HUDEP-2 (cell line): ENCODE measurements around the gene RNF130.

Experiments used
- DNase-seq, 76 experiments: peaks; one replicate each; lab custom pipeline; 2025; ENCODE audit not compliant: unreplicated experiment in 76 of 76; lab: John Stamatoyannopoulos, UW

RNF130 gene

DNA sequence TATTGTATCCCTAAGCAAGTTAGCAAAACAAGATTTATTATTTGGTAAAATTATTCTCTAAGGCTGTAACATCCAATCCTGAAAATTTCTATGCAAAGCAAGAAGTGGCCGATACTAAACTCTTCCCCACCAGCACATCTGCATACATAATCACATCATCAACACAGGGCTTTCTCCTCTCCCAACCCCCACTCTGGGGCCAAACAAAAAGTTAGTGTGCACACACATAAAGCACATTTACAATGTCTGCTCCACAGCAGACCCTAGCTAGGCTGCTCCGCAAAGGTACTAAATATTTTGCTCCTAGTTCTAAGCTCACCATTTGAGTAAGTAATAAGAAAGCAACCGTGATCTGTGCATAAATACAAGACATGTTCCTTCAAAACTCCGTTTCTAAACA is 3.6 kb downstream of the RNF130 start:
- DNase-seq, result no peak

DNA sequence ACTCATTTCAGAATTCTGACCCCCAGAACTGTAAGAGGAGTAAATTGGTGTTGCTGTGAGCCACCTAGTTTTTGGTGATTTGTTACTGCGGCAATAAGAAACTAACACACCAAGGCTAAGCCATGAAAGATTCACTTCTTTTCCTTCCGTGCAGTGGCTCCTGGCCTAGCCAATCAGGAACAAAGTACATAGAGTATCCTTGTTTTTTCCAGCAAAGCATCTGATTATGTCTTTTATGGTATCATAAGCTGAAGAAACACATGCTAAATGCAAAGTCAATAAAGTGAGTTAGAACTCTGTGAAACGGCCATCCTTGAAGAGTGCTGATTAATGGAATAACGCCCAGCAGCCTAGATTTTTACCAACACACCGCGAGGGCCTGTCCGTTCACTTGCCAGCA is 11.4 kb downstream of the RNF130 start:
- DNase-seq, result no peak

DNA sequence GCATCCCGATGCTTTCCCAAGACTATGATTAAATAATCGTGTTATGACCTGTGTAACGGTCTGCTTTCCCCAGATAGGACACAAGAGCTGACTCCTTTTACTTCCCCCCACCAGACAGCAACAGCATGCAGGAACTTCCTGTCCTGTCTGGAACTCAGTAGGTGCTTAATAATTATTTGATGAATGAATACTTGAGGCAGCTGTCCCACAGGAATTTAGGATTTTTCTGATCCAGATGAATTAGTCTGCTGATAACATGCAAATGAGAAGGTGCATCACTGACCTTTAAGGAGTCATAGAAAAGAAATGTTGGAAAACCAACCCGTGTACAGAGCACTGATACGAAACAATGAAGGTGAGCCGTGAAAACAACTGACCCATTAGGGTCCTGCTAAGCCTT is 12.2 kb downstream of the RNF130 start:
- DNase-seq, result no peak

DNA sequence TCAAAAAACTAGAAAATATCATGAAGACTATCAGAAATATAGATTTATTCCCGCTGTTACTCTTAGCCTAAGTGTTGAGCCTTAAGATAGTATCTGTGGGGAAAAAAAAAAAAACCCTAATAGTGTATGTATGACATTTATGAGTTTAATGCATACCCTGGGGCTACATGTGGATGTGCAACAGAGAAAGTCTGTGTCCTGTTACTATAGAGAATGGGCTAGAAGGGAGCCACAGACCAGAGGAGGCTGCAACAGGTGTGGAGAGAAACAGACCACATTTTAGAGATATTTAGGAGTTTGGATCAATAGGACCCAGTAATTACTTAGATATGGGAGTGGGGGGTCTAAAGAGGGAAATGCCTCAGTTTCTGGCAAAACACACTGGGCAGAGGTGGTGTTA is 15.4 kb downstream of the RNF130 start:
- DNase-seq, result no peak

DNA sequence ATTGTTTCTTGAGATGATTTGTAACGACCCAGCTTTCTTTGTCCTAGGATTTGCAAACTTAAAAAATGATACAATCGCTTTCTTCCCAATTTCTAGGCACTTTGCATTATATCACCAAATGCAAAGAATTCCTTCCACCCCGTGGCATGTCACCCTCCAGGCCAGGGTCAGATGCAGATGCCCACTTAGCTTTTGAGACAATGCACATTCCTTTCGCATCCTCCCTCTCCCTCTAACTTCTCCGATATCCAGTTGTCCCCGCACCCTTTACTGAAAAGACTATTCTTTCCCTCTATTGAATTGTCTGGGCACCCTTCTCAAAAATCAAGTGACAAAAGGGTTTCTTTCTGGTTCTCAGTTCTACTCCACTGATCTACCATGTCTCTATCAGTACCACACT is 17.3 kb downstream of the RNF130 start:
- no peak for DNase-seq

DNA sequence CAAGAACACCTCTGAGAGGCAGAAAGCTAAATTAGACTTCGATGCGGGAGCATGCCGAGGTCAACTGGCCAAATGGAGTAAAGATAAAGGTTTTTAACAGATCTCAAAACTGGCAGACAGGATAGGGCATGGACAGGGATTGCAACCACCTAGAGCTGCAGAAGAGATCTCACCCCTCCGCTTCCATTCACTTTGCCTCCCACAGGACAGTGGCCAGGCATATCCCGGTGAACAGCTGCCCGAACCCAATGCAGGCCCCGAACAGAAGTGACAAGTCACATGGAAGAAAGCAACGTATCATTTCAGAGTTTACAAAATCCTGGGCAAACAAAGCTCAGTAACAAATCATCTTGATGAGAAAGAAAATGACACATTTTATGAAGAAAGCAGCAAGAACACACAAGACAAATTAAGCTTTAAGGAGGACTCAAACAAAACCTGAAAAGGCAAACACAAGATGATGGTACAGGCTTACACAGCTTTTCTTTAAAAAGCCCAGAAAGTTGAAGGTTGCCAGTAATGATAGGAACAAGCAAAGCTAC is 18.4 kb downstream of the RNF130 start:
- DNase-seq, result no peak

DNA sequence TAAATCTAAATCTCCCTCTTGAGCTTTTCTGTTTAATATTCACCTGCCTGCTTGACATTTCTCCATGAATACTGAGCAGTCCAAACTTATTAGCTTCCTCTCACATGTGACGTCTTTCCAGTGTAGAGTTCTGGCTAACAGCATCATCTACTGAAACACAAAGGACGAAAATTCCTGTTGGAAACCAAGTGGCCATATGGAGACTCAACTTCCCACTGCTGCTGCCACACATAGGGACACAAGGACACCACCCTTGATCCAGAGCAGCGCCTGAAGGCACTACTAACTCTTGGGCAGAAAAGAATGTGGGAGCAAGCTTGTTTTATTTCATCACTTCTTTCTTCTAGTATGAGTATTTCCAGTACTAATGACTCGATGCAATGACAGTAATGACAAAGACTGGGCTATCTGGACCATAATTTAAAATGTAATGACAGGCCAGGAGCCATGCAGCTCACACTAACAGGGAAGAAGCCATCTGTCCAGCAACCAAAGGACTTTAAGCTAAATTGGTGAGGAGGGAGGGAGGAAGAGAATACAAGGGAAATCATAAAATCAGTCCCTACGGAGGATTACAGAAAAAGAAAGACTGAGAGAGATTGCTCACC is 19.2 kb downstream of the RNF130 start:
- DNase-seq, result no peak

DNA sequence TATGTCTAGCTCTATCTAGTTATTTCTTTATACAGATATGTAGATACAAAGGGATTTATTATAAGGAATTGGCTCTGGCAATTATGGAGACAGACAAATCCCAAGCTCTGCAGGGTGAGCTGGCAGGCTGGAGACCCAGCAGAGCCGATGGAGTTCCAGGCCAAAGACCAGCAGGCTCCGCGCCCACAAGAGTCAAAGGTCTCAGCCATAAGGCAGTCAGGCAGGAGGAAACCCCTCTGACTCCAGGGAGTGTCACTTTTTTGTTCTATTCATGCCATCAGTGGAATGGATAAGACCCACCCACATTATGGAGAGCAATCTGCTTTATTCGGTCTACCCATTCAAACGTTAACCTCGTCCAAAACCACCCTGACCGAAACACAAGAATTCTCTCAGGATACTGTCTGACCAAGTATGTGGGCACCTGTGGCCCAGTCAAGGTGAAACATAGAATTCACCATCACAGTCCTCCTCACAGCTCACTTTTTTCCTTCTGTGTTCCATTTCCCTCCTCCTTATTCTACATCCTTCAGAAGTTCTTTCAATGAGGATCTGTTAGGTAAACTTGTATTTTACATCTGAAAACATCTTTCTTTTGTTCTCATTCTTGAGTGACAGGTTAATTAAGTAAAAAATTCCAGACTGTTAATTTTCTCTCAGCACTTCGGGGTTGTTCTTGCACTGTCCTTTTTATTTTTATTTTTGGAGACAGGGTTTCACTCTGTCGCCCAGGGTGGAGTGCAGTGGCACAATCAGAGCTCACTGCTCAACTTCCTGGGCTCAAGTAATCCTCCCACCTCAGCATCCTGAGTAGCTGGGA is 21.2 kb downstream of the RNF130 start:
- no peak for DNase-seq

DNA sequence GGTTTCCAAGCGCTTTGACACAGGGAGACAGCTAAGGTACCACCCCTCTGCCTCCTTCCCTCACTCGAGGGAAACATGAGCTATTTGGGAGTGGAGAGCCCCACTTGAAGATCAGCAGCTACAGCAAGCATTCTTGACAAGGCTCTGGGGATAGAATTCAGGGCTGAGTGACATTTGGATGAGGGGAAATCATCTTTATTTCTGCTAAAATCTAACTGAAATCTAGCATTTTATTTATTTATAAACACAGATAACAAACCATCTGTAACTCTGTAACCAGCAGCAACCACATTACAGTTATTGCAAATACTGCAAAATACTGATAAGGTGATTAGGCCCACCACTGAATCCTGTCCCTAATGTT is 22.4 kb downstream of the RNF130 start:
- DNase-seq, result peak in 36 of 76 experiments; percentile 7 to 74 (median 39)

DNA sequence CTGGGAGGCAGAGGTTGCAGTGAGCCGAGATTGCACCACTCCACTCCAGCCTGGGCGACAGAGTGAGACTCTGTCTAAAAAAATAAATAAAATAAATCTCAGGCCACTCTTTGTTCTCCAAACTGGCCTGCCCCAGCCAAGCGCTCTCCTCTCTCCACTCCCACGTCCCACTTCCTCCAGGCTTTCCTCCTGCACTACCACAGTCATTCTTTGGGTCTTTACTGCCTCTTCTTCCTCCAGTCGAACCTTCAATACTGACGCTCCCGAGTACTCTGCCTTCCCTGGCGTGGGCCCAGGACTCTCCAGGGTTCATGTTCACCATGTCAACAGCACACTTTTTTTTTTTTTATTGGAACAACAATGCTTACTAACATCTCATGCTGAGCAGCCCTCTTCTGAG is 23.9 kb downstream of the RNF130 start:
- no peak for DNase-seq

DNA sequence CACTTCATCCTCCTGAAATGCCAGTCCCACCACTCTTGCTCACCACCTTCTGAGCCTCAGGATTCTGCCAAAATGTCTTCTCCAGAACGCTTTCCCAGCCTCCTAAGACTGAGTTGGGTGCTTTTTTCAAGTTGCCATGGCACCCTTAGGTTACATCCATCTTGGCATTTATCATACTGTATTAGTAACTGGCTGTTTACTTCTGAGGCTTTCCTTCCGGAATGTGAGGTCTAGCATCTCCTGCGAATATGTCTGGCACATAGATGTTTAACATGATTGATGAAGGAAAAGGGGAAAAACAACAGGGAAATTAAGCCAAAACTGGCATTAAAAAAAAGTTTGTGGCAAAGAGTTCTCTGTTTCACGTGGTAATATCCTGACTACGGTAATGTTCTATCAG is 24.9 kb downstream of the RNF130 start:
- DNase-seq, result no peak

DNA sequence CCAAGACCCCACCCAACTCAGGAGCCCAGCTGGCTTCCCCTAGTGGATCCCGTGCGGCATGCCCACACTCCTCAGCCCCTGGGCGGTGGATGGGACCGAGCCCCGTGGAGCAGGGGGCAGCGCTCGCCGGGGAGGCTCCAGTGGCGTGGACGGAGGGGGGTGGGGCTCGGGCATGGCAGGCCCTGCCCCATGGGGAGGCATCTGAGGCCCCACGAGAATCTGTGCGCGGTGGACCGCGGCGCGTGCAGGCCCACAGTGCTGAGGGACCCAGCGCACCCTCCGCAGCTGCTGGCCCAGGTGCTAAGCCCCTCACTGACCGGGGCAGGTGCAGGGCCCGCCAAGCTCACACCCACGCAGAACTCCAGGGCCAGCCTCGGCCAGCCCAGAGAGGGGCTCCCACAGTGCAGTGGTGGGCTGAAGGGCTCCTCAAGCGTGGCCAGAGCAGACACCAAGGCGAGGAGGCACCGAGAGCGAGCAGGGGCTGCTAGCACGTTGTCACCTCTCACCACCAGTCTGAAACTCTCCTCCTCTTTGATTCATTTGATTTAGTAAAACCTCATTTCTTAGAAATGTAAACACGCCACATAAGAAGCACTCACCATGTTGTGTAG is 25.6 kb downstream of the RNF130 start:
- DNase-seq, result no peak

DNA sequence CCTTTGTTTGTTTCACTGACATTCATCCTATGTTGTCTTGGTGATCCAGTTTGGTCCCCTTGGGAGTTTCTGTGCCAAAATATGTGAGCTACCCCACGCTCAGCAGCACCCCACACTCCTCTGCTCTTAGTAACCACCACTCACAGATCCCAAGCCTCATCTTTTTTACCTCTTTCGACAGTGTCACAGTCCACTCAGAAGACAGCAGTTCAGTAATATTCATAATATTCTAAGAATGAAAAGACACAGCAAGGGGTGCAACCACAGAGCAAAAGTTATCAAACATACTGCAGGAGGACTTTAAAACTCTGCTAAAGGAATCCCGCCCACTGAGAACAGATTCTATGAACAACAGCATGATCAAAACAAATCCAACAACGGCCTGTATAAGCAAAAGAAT is 28.2 kb downstream of the RNF130 start:
- DNase-seq, result no peak

DNA sequence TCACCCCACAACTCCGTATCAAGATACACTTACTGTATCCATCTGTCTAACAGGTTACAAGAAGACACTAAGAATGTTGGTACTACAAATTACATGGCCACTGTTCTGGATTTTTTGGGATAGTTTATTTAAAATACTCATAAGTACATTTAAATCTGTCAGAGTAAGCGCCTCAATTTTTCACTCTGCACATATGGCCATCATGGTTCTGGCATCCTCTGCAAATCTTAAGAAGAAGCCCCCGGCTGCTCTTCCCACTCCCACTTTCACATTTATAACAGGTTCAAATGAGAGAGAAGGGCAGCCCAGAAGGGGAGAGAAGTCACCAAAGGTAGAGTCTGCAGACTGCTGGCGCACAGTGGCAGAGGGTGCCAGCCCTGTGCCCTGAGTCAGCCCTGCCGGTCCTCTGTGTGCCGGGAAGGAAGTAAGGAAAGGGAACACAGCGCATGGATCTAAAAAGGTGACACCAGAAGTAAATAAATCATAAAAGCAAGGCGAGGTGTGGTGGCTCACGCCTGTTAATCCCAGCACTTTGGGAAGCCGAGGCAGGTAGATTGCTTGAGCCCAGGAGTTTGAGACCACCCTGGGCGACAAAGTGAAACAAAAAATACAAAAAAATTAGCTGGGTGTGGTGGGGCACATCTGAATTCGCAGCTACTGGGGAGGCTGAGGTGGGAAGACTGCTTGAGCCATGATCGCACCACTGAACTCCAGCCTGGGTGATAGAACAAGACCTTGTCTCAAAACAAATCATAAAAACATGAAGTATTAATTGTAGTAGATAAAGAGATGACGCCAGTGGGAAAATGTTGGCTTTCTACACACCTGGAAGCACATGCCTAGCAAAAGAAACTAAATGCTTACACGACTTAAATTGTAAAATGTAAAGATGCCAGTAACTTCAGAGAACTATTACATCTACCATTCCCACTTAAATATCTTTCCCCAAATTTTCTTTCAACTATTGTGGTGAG is 30.0 kb downstream of the RNF130 start:
- DNase-seq, result no peak

DNA sequence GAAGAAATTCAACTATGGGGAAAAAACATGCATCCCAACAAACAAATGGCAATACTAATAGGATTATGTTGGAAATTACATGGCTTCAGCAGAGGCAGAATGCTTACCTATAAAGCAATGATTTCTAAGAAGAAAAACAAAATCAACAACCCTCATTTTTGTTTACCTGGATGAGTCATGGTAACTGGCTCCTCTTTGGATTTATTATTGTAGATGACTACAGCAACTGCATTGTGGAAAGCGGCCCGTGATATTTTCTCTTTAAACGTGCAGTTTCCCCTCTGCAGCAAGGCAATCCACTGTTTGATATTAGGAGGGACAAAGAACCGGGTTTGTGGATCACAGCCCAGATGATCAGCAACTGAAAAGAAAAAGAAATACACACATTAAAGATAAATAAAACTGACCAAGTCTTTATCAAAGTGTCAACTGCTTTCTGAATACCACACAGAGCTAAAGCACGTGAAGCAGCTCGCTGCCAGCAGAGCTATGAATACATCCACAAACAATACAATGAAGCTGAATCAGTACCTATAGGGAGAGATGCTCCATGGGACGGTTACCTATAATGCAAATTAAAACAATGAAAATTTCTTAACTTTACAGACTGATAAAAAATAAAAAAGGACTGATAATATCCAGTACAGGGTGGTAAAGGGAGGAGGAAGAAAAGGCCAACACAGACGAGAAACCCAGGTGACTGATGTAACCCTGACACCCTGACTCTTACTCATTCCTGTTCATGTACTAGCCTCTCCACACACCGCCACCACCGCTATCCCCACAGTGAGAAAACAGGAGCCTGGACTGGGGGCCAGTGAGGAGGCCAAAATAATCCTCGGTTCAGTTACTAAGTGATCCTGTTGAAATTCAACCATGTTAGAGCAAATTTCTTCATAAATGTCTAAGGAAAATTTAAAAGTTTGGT is 31.0 kb downstream of the RNF130 start:
- DNase-seq, result no peak

DNA sequence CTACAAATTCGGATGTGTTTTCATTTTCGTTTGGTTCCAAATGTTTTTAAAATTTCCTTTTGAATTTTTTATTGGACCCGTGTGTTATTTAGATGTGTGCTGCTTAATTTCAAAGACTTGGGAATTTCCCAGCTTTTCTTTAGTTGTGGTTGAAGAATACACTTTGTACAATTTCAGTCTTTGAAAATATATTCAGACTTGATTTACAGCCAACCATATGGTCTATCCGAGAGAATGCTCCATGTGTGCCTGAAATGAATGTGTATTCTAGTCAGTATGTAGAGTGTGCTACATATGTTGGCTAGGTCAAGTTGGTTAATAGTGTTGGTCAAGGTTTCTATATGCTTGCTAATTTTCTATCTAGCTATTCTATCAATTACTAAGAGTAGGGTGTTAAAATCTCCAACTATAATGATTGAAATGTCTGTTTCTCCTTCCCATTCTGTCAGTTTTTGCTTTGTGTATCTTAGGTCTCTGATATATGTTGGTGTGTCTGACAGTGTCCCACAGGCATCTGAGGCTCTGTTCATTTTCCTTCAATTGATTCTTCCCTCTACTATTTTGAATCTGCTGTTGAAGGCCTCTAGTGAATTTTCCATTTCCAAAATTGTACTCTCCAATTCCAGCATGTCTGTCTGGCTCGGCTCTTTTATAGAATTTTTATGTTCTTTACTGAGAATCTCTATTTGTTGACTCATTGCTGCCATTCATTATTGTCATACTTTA is 36.2 kb downstream of the RNF130 start:
- DNase-seq, result no peak

DNA sequence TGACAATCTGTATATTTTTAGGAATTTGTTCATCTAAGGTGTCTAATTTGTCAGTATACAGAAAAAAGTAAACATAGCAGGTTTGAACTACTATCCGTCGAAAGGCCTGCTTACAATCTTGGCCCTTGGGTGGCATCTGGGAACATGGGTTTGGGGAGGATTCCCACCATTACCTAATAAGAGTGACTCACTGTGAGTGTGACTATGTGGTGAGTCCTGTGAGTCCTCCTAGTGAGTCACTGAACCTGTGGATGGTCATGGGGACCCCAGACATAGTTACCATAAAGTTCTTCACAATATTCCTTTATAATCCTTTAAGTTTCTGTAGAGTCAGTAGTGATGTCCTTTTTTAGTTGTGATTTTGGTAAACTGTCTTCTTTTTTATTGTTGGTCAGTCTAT is 37.0 kb downstream of the RNF130 start:
- DNase-seq, result no peak

DNA sequence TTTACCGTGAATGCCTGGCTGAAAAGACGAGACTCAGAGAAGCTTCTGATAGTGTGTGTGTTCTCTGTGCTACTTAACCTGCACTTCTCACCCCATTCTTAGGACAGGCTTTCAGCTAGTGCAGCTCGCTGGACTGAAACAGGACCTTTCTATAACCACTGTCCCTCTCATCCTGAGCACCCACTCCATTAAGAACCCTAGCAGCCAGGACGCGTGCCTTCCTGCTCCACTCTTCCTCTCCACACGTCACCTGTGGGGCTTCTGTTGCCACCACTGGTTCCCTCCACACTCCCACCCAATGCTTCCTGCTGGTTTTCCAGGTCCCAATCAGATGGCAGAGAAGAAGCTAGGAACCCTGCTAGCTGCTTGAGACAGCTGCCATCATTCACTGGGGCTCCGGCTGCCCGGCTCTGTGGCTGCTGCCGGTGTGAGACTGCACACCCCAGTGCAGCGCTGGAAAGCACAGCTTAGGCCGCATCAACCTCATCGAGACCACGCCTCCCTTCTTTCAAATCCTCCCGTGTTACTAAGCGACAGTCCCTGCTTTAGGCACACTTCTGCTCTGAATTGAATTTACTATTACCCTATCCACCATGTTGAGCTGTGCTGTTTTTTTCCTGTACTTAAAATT is 44.0 kb downstream of the RNF130 start:
- DNase-seq, result no peak
